Neural cell (in vitro differentiated cells): Measurements from ENCODE around the gene PIP5K1B. TPM values are rescaled to one million over a fixed set of nuclear protein-coding genes. Genes with fewer than 3 reads are reported as not detected.

Source experiments
- H2AFZ ChIP-seq: fragments of 200-600, 300-800 bp; sonication (generic), shearing (Covaris generic); 2 replicates; pipeline ENCODE4 v1.6.0; 2014; ENCODE audit warnings: low read depth, mild to moderate bottlenecking, antibody characterized with exemption, low read length, moderate library complexity
- H3F3A ChIP-seq: fragments of 200-600 bp; shearing (Covaris generic); 2 replicates; pipeline ENCODE4 v1.6.1; 2016; ENCODE audit warnings: mild to moderate bottlenecking, moderate library complexity, mixed read lengths, antibody characterized with exemption, low read length; ENCODE audit not compliant: insufficient read depth, poor library complexity, severe bottlenecking
- H3K27ac ChIP-seq: fragments of 200-600, 300-800 bp; sonication (generic), shearing (Covaris generic); 2 replicates; pipeline ENCODE4 v1.5.1; 2014; ENCODE audit warnings: mild to moderate bottlenecking, low read length, moderate library complexity
- H3K27me3 ChIP-seq: fragments of 300-800, 200-600 bp; sonication (generic), shearing (Covaris generic); 2 replicates; pipeline ENCODE4 v1.6.0; 2014; ENCODE audit warnings: mild to moderate bottlenecking, low read depth, low read length, moderate library complexity; ENCODE audit not compliant: insufficient read depth
- H3K36me3 ChIP-seq: fragments of 300-800, 200-600 bp; sonication (generic), shearing (Covaris generic); 2 replicates; pipeline ENCODE4 v1.5.1; 2014; ENCODE audit warnings: mild to moderate bottlenecking, antibody characterized with exemption, low read length, moderate library complexity; ENCODE audit not compliant: insufficient read depth
- H3K4me2 ChIP-seq: fragments of 300-800, 200-600 bp; sonication (generic), shearing (Covaris generic); 2 replicates; pipeline ENCODE4 v1.6.0; 2014; ENCODE audit warnings: mild to moderate bottlenecking, low read length
- H3K4me3 ChIP-seq: fragments of 300-800, 200-600 bp; sonication (generic), shearing (Covaris generic); 2 replicates; pipeline ENCODE4 v1.5.1; 2014; ENCODE audit warnings: mild to moderate bottlenecking, low read length, moderate library complexity
- H3K79me2 ChIP-seq: fragments of 200-600 bp; shearing (Covaris generic); replicated peaks from 2 replicates; pipeline ENCODE4 v1.6.0; 2014; ENCODE audit warnings: mild to moderate bottlenecking, low read length, moderate library complexity; ENCODE audit not compliant: insufficient read depth
- H3K9ac ChIP-seq: fragments of 300-800, 200-600 bp; sonication (generic), shearing (Covaris generic); 2 replicates; pipeline ENCODE4 v1.6.1; 2016; ENCODE audit warnings: mild to moderate bottlenecking, low read length, mixed read lengths
- H3K9me2 ChIP-seq: fragments of 200-600 bp; shearing (Covaris generic); 2 replicates; pipeline ENCODE4 v1.6.1; 2016; ENCODE audit warnings: mild to moderate bottlenecking, low read length, mixed read lengths; ENCODE audit not compliant: insufficient read depth
- H3K9me3 ChIP-seq: fragments of 200-600, 300-800 bp; sonication (generic), shearing (Covaris generic); 2 replicates; pipeline ENCODE4 v1.6.1; 2016; ENCODE audit warnings: mild to moderate bottlenecking, mixed run types, low read length, moderate library complexity, mixed read lengths
- H4K20me1 ChIP-seq: fragments of 200-600 bp; shearing (Covaris generic); 2 replicates; pipeline ENCODE4 v1.6.1; 2016; ENCODE audit warnings: mild to moderate bottlenecking, mixed run types; ENCODE audit not compliant: insufficient read depth
- CTCF ChIP-seq: fragments of 450-650 bp; IDR thresholded peaks from 2 replicates; pipeline ENCODE4 v1.5.1; 2014; ENCODE audit warnings: antibody characterized with exemption, mild to moderate bottlenecking, moderate library complexity; ENCODE audit not compliant: poor library complexity, severe bottlenecking
- EP300 ChIP-seq: fragments of 450-650 bp; conservative IDR thresholded peaks from 2 replicates; pipeline ENCODE4 v1.6.1; 2014; ENCODE audit warnings: antibody characterized with exemption, mild to moderate bottlenecking, moderate library complexity; ENCODE audit not compliant: poor library complexity, severe bottlenecking
- EZH2 ChIP-seq: fragments of 200-600, 300-800 bp; shearing (Covaris generic), sonication (generic); IDR thresholded peaks from 2 replicates; pipeline ENCODE4 v1.6.1; 2014; ENCODE audit warnings: antibody characterized with exemption, low read length, borderline replicate concordance, mild to moderate bottlenecking; ENCODE audit not compliant: insufficient read depth, poor library complexity, severe bottlenecking
- MXI1 ChIP-seq: fragments of 450-650 bp; conservative IDR thresholded peaks from 2 replicates; pipeline ENCODE4 v1.6.1; 2014; ENCODE audit warnings: antibody characterized with exemption, mild to moderate bottlenecking; ENCODE audit not compliant: poor library complexity, severe bottlenecking
- POLR2AphosphoS5 ChIP-seq: IDR thresholded peaks from 2 replicates; pipeline ENCODE4 v1.6.1; 2012
- RAD21 ChIP-seq: fragments of 450-650 bp; conservative IDR thresholded peaks from 2 replicates; pipeline ENCODE4 v1.6.1; 2014; ENCODE audit warnings: antibody characterized with exemption, mild to moderate bottlenecking, moderate library complexity
- REST ChIP-seq: IDR thresholded peaks from 2 replicates; pipeline ENCODE4 v1.6.1; 2012; ENCODE audit warnings: borderline replicate concordance
- SMC3 ChIP-seq: fragments of 450-650 bp; conservative IDR thresholded peaks from 2 replicates; pipeline ENCODE4 v1.6.1; 2014; ENCODE audit warnings: antibody characterized with exemption, mild to moderate bottlenecking, moderate library complexity; ENCODE audit not compliant: poor library complexity
- TAF1 ChIP-seq: IDR thresholded peaks from 2 replicates; pipeline ENCODE4 v1.6.1; 2012; ENCODE audit warnings: low read depth
- polyA plus RNA-seq: library from polyadenylated mRNA; depleted of rRNA; stranded (reverse); fragments of >200 nt; gene quantifications from 2 replicates; pipeline ENCODE4 v1.2.3, GENCODE V29; 2014

PIP5K1B gene
- polyA plus RNA-seq, 1 donor from 2014 or later: 1.5 TPM

GRCh38 chr9:68861436-68861835, 156.4 kb downstream of the PIP5K1B start:
- Histone ChIP-seq H3K9me2 (no peaks in the 10 kb centered on the region), H3K9me3 (no peaks in the 10 kb centered on the region), H3K36me3 (no peaks in the 10 kb centered on the region), H3K27me3 (no peaks in the 10 kb centered on the region), H2AFZ (no peak overlapping the region), H3F3A (no peaks in the 10 kb centered on the region), H3K4me3 (no peak overlapping the region), H3K27ac (no peak overlapping the region), H3K9ac (no peak overlapping the region), H4K20me1 (no peaks in the 10 kb centered on the region), H3K4me2 (no peak overlapping the region), H3K79me2 (no peaks in the 10 kb centered on the region)
- TF ChIP-seq EZH2: no peak
- TF ChIP-seq EP300: no peak
- no peak for TF ChIP-seq POLR2AphosphoS5
- no peak for TF ChIP-seq TAF1
- TF ChIP-seq SMC3: no peak
- TF ChIP-seq MXI1: no peak
- TF ChIP-seq RAD21: no peak
- TF ChIP-seq CTCF: no peak
- no peak for TF ChIP-seq REST

GRCh38 chr9:68867066-68867465, 162.0 kb downstream of the PIP5K1B start:
- H3K9me3 ChIP-seq: no peaks in the 10 kb centered on the region
- no peaks in the 10 kb centered on the region for H3K9me2 ChIP-seq
- no peaks in the 10 kb centered on the region for H3F3A ChIP-seq
- H4K20me1 ChIP-seq: no peaks in the 10 kb centered on the region
- no peaks in the 10 kb centered on the region for H3K36me3 ChIP-seq
- no peaks in the 10 kb centered on the region for H3K27me3 ChIP-seq
- no peak overlapping the region for H2AFZ ChIP-seq
- no peak overlapping the region for H3K4me3 ChIP-seq
- no peak overlapping the region for H3K9ac ChIP-seq
- H3K4me2 ChIP-seq: no peak overlapping the region
- H3K27ac ChIP-seq: no peak overlapping the region
- no peaks in the 10 kb centered on the region for H3K79me2 ChIP-seq
- TF ChIP-seq RAD21 (no peak), EP300 (no peak), EZH2 (no peak), TAF1 (no peak), SMC3 (no peak), REST (no peak), MXI1 (no peak), POLR2AphosphoS5 (no peak)
